Measurements from ENCODE around the gene MARK3. TPM values are rescaled to one million over a fixed set of nuclear protein-coding genes. Genes with fewer than 3 reads are reported as not detected.
A peak's percentile ranks its signal among the peaks of the same experiment; 100 is the strongest.
"Not testable (repeated sequence)": the region's sequence is repeated elsewhere in the genome, so short reads cannot be mapped to it uniquely, and the experiment has no call there.

The MARK3 gene
- 152 TPM for total RNA-seq

DNA sequence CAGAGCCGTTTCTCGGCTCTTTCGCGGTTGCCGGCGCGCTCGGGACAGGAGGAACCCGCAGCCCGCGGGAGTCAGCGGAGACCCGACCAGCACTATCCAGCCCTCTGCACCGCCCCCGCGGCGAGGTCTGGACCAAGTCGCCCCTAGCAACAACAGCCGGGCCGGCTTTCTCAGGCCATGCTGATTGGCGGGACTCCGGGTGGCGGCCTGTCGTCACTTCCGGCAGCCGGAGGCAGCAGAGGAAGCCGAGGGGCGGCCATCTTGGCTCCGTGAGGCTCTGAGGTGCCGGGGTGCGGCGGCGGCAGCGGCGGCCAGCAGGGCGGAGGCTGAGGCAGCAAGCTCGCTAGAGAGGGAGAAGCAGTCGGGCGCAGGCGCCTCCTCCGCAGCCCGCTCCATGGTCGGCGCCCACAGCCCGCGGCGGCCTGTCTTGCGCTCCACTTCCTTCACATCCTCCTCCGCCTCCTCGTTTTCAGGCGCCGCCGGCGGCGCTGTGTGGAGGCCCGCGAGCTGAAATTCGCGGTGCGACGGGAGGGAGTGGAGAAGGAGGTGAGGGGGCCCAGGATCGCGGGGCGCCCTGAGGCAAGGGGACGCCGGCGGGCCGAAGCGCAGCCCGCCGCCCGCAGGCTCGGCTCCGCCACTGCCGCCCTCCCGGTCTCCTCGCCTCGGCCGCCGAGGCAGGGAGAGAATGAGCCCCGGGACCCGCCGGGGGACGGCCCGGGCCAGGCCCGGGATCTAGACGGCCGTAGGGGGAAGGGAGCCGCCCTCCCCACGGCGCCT is at the start of gene MARK3:
TSS of gene MARK3 (plus strand) at position 264 of the 777 bp plus-strand sequence. CDS start 615 bp downstream, outside the sequence.
- DNase-seq (ENCODE audit: low spot score in 2 of 2), result peak; percentile 96 to 98
- no peak for FAIRE-seq

DNA sequence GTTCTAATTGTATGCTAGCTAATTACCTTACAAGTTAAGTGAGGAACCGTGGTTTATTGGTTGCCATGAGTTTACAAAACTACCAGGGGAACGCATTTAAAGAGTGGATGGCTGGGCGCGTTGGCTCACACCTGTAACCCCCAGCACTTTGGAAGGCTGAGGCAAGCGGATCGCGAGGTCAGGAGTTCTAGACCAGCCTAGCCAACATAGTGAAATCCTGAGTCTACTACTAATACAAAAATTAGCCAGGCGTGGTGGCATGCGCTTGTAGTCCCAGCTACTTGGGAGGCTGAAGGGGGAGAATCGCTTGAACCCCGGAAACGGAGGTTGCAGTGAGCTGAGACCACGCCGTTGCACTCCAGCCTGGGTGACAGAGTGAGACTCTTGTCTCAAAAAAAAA is 49.0 kb upstream of the MARK3 start:
- FAIRE-seq (no peak), DNase-seq (ENCODE audit: low spot score in 2 of 2) (no peak)

DNA sequence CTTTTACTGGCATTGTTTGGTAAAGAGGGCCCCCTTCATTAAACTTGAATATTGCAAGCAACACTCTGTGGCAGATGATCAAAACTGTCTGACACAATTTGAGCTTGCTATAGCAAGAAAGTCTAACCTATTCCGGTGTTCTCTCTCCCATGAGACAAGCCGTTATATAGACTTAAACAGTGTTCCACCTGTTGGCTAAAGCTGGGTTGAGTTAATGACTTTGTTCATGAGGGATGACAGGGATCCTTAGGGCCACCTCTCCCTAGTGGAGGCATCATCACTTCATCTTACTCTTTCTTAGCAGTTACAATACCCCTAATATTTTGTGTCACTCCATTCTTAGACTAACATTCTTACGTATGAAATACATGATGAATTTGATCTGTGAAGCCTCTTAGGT is 47.4 kb upstream of the MARK3 start:
- DNase-seq (ENCODE audit: low spot score in 2 of 2) (no peak), FAIRE-seq (no peak)

DNA sequence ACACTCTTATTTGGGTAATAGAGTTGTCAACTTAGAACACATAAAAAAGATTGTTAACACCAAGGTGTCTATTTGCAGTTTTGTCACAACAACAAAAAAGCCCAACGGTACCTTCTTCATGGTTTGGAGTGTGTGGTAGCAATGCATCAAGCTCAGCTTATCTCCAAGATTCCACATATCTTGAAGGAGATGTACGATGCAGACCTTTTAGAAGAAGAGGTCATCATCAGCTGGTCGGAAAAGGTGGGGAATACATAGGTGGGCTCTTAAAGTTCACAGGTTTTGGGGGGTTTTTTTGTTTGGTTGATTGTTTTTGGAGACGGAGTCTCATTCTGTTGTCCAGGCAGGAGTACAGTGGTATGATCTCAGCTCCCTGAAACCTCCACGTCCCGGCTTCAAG is 45.7 kb upstream of the MARK3 start:
- DNase-seq (ENCODE audit: low spot score in 2 of 2), result no peak
- no peak for FAIRE-seq

DNA sequence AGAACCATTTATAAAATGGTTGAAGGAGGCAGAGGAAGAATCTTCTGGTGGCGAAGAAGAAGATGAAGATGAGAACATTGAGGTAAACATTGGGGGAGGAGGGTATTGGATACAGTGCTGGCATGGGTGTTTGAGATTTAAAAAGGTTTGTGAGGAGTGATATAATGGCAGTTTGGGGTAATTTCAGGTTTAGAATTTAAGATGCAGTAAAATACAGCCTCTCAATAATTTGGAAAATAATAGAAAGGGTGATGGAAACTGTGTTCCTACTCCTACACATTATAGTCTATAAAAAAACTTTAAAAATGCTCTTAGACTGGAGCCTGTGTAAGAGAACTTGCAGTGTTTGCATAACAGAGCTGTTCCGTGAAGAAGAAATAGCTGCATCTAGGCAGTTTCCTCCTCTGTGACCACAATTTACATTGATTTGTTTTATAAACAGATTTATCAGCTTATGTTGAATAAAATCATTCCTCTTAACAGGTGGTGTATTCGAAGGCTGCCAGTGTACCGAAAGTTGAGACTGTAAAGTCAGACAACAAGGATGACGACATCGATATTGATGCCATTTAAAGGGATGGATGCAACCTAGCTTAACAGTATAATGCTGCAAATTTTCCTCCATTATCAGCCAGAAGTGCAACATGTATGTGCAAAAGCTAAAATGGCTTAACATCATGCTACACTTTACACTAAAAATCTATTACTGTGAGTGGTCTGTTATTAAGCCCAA is 44.6 kb upstream of the MARK3 start:
- FAIRE-seq (no peak), DNase-seq (ENCODE audit: low spot score in 2 of 2) (no peak)

DNA sequence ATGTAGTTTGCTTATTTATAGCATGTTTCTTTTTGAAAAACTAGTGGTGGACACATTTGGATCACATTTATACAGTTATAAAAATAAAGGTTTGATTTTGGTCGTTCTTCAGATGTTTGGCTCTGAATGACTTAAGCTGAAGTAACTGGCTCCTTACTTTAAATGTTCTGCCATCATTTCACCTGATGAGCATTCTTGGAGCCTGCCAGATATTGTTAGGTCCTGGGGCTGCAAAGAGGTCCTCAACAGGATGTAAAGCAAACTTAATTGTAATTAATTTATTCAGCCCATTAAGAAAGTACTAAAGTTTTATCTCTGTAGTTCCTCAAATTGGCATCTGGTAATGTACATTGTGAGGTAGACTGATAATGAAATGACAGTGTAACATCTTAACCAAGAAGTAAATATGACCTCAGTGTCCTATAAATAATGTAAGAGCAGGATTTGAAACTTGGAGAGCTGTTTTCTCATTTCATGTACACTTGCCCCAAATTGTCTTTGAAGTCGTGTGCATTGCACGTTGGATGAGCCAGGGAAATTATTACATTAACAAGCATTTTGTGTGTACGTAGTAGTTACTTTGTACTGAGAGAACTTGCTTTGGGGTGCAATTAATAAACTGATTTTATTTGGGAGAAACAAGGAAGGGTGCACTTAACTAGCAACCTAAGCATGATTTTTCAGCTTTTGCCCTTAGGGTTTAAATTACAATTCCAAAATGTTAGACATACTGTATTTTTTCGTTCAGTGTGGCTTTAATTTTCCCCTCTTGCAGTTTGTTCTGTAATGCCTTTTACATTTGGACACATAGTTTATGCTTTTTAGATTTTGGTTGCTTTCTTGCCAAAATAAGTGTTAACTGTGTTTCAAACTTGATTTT is 43.7 kb upstream of the MARK3 start:
- DNase-seq (ENCODE audit: low spot score in 2 of 2) (no peak), FAIRE-seq (no peak)

DNA sequence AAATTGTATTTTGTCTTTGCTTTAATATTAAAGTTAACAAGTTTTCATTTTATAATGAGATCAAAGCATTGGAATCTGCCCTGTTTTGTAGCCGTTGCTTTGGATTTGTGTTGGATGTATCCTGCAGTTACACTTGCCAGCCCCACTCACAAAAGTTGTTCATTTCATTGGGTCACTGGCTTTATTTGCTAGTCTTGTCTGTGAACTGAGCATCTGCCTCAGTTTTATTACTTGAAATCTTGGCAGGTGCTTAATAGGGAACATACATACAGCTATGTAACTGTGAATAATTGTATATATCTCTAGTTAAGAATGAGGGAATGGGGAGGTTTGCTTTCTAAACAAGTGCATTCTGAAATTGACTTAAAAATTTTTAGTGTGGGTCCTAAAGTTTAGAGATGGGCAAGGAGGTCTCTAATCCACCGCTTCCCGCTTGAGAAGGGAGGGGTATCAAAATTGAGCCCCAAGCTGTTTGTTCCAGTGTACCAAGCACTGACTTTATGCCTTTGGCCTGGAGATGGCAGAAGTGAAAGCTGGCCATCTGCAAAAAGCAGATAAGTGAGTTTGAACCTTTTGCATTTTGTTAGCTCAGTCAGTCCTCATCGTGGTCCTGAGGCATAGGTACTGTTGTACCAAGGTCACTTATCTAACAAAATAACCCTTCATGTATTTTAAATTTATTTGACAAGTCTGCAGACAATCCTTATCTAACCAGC is 41.9 kb upstream of the MARK3 start:
- DNase-seq (ENCODE audit: low spot score in 2 of 2) (no peak), FAIRE-seq (no peak)

DNA sequence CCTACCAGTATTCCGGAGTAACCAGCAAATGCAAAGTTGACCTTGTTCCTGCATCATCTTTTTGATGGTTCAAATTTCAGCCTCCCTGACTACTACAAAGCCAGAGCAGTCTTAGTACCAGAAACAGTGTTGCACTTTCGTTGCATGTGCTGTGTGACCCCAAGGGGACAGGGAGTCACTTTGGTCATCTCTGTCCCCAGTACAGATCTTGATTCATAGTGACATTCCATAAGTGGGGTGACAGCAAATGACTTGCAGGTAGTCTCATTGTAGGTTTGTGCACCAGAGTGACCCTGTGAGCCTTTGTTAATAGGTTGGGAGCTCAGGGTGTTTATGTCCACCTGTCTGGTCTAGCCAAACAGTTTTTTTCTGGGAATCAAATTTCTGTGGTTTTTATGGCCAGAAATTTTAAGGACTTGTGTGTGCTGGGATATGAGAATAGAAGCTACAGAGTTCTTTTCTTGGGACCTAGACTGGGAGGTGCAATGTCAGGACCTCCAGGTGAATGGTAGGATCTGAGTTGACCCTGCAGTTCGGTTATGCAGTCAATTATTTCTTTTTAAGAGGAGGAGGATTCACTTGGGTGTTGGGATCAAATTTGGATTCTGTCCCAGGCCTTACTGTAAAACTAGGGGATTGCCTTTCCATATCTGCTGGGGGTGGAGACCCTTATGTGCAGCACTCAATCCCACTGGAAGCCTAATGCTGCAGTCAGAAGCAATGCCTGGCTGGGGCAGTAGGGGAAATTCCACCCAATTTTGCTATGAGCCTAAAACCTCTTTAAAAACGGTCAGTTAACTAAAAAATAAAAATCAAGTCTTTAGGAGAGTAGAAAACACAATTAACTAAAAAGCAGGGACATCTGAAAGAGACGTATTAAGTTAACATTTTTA is 41.1 kb upstream of the MARK3 start:
- FAIRE-seq, result no peak
- DNase-seq (ENCODE audit: low spot score in 2 of 2), result no peak

DNA sequence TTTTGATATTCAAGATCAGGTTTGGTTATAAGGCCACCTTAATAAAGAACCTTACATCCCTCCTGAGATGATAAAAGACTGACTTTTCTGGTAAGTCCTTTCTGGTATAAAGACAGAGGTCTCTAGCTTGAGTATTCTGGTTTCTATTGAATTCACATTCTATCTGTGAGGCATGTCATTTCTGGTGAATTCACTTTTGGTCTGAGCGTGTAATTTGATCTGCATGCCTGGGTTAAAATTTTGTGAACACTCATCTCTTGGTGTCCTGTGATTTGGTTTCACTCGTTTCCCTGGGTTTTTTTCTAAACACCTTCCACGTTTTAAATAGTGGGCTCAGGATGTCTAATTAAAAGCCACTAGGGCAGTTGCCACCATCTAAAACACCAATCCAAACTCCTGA is 38.9 kb upstream of the MARK3 start:
- no peak for DNase-seq (ENCODE audit: low spot score in 2 of 2)
- no peak for FAIRE-seq

DNA sequence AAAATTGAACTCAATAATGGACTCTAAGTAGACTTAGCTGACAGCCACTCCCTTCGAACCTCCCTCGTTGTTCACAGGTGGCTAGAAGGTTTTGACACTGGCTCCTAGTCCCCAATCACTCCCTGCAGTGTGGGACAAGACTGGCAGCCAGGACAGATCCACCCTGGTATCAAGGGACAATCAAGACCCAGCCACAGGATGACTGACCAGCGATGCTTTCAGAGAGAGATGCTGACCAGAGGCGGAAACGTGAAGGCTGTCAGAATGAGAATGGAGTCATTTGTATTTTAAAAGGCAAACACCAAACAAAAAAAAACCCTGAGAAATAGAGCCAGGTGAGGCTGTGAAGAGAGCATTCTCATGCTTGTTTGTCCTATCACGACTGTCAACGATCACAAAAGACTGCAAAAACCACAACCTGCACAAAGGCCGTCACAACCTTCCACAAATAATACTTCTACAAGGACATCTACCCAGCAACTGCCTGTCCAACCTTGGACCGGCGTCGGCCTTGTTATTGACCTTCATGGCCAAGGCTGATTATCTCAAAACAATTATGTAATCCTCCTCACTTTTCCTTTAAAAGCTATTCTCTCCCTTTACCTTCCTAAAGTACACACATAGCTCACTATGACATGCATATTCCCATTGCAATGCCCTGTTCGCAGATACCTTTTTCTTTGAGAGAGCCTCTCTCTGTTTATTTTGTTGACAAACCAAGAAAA is 38.0 kb upstream of the MARK3 start:
- FAIRE-seq, result no peak
- no peak for DNase-seq (ENCODE audit: low spot score in 2 of 2)

DNA sequence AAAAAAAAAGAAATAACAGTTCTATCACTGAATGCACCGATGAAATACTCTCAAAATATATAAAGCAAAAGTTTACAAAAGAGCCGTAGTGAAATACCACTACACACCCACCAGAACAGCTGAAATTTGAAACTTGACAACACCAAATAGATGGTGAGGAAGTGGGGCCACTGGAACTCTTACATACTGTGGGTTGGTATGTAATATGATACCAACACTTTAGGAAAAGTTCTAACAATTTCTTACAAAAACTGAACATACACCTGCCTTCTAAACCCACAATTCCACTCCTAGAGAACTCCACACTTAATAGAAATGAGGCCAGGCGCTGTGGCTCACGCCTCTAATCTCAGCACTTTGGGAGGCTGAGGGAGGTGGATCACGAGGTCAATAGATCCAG is 37.1 kb upstream of the MARK3 start:
- DNase-seq (ENCODE audit: low spot score in 2 of 2) (no peak), FAIRE-seq (no peak)

DNA sequence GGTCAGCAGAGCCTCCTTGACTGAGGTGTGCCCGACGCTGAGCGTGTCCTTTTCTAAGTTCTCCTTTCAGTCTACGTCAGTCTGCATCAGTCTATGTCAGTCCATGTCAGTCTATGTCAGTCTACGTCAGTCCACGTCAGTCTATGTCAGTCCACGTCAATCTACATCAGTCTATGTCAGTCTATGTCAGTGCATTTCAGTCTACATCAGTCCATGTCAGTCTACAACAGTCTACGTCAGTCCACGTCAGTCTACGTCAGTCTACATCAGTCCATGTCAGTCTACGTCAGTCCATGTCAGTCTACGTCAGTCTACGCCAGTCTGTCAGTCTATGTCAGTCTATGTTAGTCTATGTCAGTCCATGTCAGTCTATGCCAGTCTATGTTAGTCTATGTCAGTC is 35.2 kb upstream of the MARK3 start:
- DNase-seq (ENCODE audit: low spot score in 2 of 2) (no peak), FAIRE-seq (no peak)

DNA sequence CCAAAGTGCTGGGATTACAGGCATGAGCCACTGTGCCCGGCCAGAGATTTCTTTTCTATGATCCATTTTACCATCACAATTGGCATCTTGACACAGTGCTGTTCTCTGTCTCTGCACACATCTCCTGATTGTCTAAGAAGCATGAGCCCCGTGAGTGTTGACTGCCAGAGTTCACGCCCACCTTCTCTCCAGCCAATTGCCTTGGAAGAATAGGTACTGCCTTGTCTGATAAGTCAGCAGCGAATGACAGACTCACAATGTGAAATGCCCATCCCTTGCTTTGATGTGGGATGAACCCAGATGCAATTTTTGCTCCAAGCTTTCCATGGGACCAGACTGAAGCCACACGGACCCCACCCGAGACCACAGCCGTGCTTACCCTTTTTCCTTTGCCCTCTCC is 31.9 kb upstream of the MARK3 start:
- FAIRE-seq (no peak), DNase-seq (ENCODE audit: low spot score in 2 of 2) (no peak)

DNA sequence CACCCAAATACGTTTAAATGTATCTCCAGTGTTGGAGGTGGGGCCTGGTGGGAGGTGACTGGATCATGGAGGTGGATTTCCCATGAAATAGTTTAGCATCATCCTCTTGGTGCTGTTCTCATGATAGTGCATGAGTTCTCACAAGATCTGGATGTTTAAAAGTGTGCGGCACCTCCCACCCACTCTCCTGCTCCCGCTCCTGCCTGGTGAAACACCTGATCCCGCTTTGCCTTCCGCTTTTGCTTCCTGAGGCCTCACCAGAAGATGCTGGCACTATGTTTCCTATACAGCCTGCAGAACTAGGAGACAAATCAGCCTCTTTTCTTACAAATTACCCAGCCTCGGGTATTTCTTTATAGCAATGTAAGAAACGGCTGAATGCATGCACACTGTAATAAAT is 31.1 kb upstream of the MARK3 start:
- DNase-seq (ENCODE audit: low spot score in 2 of 2) (no peak), FAIRE-seq (no peak)

DNA sequence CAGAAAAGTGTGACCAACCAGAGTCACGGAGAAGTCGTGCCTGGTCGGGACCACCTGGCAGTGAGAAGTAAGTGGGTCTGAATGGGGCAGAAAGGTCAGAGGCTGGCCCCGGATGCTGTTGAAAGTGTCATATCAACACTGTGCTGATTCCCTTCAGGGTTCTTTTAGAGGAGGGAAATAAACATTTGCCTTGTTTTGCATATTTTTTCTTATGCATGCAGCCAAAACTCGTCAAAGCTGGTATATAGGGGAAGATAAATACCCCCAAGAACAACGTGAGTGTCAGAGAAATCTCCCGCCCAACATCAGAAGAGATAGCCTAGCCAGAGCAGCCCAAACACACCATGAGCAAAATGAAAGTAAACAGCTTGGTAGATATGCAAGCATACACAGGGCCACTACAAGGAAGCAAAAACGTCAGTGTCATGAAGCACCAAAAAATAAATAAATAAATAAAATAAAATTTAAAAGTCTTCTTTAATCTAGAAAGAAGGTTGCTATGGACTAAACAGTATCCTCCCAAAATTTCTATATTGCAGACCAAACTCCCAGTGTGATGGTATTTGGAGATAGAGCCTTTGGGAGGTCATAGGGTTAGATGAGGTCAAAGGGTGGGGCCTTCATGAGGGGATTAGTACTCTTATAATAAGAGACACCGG is 29.1 kb upstream of the MARK3 start:
- DNase-seq (ENCODE audit: low spot score in 2 of 2) (no peak), FAIRE-seq (no peak)

DNA sequence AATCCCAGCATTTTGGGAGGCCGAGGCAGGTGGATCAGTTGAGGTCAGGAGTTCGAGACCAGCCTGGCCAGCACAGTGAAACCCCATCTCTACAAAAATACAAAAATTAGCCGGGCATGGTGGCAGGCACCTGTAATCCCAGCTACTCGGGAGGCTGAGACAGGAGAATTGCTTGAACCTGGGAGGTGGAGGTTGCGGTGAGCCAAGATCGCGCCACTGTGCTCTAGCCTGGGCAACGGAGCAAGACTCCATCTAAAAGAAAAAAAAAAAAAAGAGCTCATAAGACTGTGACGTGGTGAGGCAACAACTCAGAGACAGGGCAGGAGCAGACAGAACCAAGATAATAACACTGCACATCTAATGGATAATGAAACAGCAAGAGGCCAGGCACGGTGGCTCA is 27.7 kb upstream of the MARK3 start:
- DNase-seq (ENCODE audit: low spot score in 2 of 2); FAIRE-seq: not testable (repeated sequence)

DNA sequence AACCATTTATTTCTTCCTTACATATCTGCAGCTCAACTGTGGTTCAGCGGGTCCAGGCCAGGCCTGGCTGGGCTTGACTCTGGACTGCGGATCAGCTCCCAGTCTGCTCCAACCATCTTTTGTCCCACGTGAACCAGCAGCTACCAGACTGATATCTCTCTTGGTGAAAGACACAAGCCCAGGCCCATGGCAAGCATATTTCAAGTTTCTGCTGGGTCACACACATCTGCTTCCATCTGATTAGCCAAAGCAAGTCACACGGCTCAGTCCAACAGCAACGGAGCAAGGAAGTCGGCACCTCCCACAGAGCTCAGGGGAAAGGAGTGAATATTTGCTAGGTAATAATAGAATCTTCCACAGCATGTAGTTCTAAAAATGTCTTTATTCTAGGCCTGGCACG is 24.7 kb upstream of the MARK3 start:
- FAIRE-seq (no peak), DNase-seq (ENCODE audit: low spot score in 2 of 2) (no peak)

DNA sequence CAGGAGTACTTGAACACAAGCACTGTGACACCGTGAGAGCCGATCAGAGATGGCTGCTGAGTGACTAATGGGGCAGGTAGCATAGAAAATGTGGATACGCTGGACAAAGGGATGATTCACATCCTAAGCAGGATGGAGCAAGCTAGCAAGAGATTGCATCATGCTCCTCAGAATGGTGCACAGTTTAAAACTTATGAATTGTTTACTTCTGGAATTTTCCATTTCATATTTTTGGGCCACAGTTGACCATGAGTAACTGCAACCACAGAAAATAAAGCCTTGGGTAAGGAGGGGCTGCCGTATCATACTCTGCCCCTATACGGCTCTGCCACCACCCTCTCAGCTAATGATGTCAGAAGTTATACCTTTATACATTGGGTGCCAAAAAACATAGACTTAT is 23.3 kb upstream of the MARK3 start:
- FAIRE-seq, result no peak
- no peak for DNase-seq (ENCODE audit: low spot score in 2 of 2)
